Measurements from ENCODE around the gene DVL3.

The DVL3 gene

GRCh38 chr3:184183679-184184078, 28.5 kb downstream of the DVL3 start:
- peak overlapping the region; percentile 83 for H3K27ac ChIP-seq
- TF ChIP-seq ZFX (IDR thresholded peaks at IDR 0.05; ENCODE audit: borderline replicate concordance) (no peak), CTCF (IDR thresholded peaks at IDR 0.05) (no peak)

- peak overlapping the region; percentile 83 for H3K27ac ChIP-seq
- TF ChIP-seq CTCF (IDR thresholded peaks at IDR 0.05) (no peak), ZFX (IDR thresholded peaks at IDR 0.05; ENCODE audit: borderline replicate concordance) (no peak)
Measured at GRCh38 chr3:184184546-184185230, 29.5 kb downstream of the DVL3 start.

- peak overlapping the region; percentile 83 for H3K27ac ChIP-seq
- TF ChIP-seq ZFX (IDR thresholded peaks at IDR 0.05; ENCODE audit: borderline replicate concordance): no peak
- no peak for TF ChIP-seq CTCF (IDR thresholded peaks at IDR 0.05)
Measured at GRCh38 chr3:184185461-184186183, 30.4 kb downstream of the DVL3 start.

GRCh38 chr3:184186184-184186901, 31.2 kb downstream of the DVL3 start, which contains the start of gene ABCF3:
ABCF3 (plus strand) TSS chr3:184186199; CDS start chr3:184186208, 9 bp downstream.
- peak within 1 kb of the TSS; percentile 83 for H3K27ac ChIP-seq
- no peak for TF ChIP-seq ZFX (IDR thresholded peaks at IDR 0.05; ENCODE audit: borderline replicate concordance)
- TF ChIP-seq CTCF (IDR thresholded peaks at IDR 0.05): no peak

GRCh38 chr3:184186902-184187207, 31.7 kb downstream of the DVL3 start:
- peak overlapping the region; percentile 83 for H3K27ac ChIP-seq

GRCh38 chr3:184188080-184188479, 32.9 kb downstream of the DVL3 start:
- H3K27ac ChIP-seq: no peak overlapping the region
- TF ChIP-seq ZFX (IDR thresholded peaks at IDR 0.05; ENCODE audit: borderline replicate concordance) (no peak), CTCF (IDR thresholded peaks at IDR 0.05) (no peak)

More at GRCh38 chr3:184186902-184187207, 31.7 kb downstream of the DVL3 start:
- TF ChIP-seq ZFX (IDR thresholded peaks at IDR 0.05; ENCODE audit: borderline replicate concordance): no peak
- TF ChIP-seq CTCF (IDR thresholded peaks at IDR 0.05): no peak
